Measurements from ENCODE around the gene WBP2NL. TPM values are rescaled to one million over a fixed set of nuclear protein-coding genes. Genes with fewer than 3 reads are reported as not detected.

WBP2NL gene
- total RNA-seq, 3 donors from 2014 or later (not counting 1 experiment from before 2014, with no cell fraction given) = 1.7 to 3.6 (median 3.0) TPM

DNA sequence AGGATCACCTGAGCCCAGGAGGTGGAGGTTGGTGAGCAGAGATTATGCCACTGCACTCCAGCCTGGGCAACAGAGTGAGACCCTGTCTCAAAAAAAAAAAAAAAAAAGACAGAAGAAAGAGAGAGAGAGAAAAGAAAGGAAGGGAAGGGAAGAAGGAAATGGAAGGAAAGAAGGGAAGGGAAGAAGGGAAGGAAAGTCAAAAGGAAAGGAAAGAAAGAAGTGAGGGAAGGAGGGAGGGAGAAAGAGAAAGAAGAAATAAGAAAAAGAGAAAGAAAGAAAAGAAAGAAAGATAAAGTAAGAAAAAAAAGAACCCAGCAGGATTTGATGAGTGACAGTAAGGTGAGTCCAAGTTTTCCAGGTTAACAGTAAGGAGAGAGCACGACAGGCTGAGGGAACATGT, 19.6 kb downstream of the WBP2NL start:
- Histone ChIP-seq H3K4me3 (ENCODE audit: low read length) (no peak overlapping the region), H3K4me1 (ENCODE audit: control insufficient read depth, insufficient read depth, low read length) (no peaks in the 10 kb centered on the region), H3K27ac (ENCODE audit: low read length) (no peak overlapping the region), H3K36me3 (ENCODE audit: control insufficient read depth, insufficient read depth, low read length) (no peaks in the 10 kb centered on the region), H3K27me3 (ENCODE audit: control insufficient read depth, insufficient read depth, low read length) (no peaks in the 10 kb centered on the region), H3K9me3 (ENCODE audit: control insufficient read depth, insufficient read depth, low read length) (no peaks in the 10 kb centered on the region)
- H3K27ac Mint-ChIP-seq = no peak overlapping the region
- no peak for ATAC-seq
- TF ChIP-seq, protein P1, sequence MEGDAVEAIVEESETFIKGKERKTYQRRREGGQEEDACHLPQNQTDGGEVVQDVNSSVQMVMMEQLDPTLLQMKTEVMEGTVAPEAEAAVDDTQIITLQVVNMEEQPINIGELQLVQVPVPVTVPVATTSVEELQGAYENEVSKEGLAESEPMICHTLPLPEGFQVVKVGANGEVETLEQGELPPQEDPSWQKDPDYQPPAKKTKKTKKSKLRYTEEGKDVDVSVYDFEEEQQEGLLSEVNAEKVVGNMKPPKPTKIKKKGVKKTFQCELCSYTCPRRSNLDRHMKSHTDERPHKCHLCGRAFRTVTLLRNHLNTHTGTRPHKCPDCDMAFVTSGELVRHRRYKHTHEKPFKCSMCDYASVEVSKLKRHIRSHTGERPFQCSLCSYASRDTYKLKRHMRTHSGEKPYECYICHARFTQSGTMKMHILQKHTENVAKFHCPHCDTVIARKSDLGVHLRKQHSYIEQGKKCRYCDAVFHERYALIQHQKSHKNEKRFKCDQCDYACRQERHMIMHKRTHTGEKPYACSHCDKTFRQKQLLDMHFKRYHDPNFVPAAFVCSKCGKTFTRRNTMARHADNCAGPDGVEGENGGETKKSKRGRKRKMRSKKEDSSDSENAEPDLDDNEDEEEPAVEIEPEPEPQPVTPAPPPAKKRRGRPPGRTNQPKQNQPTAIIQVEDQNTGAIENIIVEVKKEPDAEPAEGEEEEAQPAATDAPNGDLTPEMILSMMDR (IDR thresholded peaks at IDR 0.05) = no peak
- WGBS (ENCODE audit: insufficient coverage) = 70% methylated on average over 1 of the region's 1 CpG
- no peaks in the 10 kb centered on the region for H3K9me3 Mint-ChIP-seq
- no peak overlapping the region for H3K4me3 Mint-ChIP-seq
- peaks cover 12 to 19% of the 10 kb centered on the region in 2 donors for H3K27me3 Mint-ChIP-seq (ENCODE audit: low read depth in 2 of 2)
- intact Hi-C loops (cut with micrococcal nuclease) = no loop called here
- no peak for DNase-seq
- H3K4me1 Mint-ChIP-seq = peaks cover 0 to 4% of the 10 kb centered on the region in 2 donors
- H3K36me3 Mint-ChIP-seq = no peaks in the 10 kb centered on the region

DNA sequence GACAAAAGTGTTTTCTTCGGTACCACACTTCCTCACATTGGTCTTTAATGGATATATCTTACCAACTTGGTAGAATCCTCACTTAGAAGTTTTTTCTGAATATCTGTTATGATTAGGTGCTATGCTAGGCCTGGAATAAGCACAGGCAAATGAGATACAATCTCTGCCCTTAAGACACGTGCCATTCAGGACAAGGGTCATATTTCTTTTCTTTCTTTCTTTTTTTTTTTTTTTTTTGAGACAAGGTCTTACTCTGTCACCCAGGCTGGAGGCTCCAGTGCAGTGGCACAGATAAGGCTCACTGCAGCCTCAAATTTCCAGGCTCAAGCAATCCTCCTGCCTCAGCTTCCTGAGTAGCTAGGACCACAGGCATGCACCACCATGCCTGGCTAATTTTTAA, 23.0 kb downstream of the WBP2NL start:
- Mint-ChIP-seq H3K9me3 (no peaks in the 10 kb centered on the region), H3K36me3 (no peaks in the 10 kb centered on the region), H3K4me3 (no peak overlapping the region), H3K27ac (no peak overlapping the region), H3K4me1 (peaks cover 0 to 4% of the 10 kb centered on the region in 2 donors), H3K27me3 (ENCODE audit: low read depth in 2 of 2) (peaks cover 7 to 8% of the 10 kb centered on the region in 2 donors)
- 80% methylated on average over 1 of the region's 2 CpGs for WGBS (ENCODE audit: insufficient coverage)
- H3K4me3 ChIP-seq (ENCODE audit: low read length) = no peak overlapping the region
- intact Hi-C loops (cut with micrococcal nuclease) = no loop called here
- no peaks in the 10 kb centered on the region for H3K36me3 ChIP-seq (ENCODE audit: control insufficient read depth, insufficient read depth, low read length)
- no peak for DNase-seq
- H3K9me3 ChIP-seq (ENCODE audit: control insufficient read depth, insufficient read depth, low read length) = no peaks in the 10 kb centered on the region
- no peaks in the 10 kb centered on the region for H3K27me3 ChIP-seq (ENCODE audit: control insufficient read depth, insufficient read depth, low read length)
- TF ChIP-seq, protein P1 (IDR thresholded peaks at IDR 0.05) = no peak
- ATAC-seq = no peak
- no peak overlapping the region for H3K27ac ChIP-seq (ENCODE audit: low read length)
- H3K4me1 ChIP-seq (ENCODE audit: control insufficient read depth, insufficient read depth, low read length) = no peaks in the 10 kb centered on the region

- no peak for ATAC-seq
- TF ChIP-seq, protein P1 (IDR thresholded peaks at IDR 0.05) = no peak
- intact Hi-C loops (cut with micrococcal nuclease) = no loop called here
Observed at GRCh38 chr22:42022162-42022847, 23.7 kb downstream of the WBP2NL start.

DNA sequence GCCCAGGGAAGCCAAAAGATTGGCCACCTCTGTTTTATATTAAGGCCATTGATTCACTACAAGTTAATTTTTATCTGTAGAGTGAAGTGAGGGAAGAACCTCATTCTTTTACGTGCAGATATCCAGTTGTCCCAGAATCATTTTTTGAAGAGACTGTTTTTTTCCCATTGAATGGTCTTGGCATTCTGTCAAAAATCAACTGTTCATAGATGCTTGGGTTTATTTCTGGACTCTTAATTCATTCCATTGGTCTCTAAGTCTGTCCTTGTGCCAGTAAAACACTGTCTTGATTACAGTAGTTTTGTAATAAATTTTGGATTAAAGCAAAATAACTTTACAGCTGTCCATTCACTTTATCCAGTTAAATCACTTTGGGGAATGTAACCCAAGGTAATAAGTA, 26.8 kb downstream of the WBP2NL start:
- Histone ChIP-seq H3K27ac (ENCODE audit: low read length) (no peak overlapping the region), H3K4me3 (ENCODE audit: low read length) (no peak overlapping the region), H3K27me3 (ENCODE audit: control insufficient read depth, insufficient read depth, low read length) (no peaks in the 10 kb centered on the region), H3K4me1 (ENCODE audit: control insufficient read depth, insufficient read depth, low read length) (no peaks in the 10 kb centered on the region), H3K36me3 (ENCODE audit: control insufficient read depth, insufficient read depth, low read length) (no peaks in the 10 kb centered on the region), H3K9me3 (ENCODE audit: control insufficient read depth, insufficient read depth, low read length) (no peaks in the 10 kb centered on the region)
- no peak for ATAC-seq
- Mint-ChIP-seq H3K4me3 (no peak overlapping the region), H3K9me3 (no peaks in the 10 kb centered on the region), H3K27me3 (ENCODE audit: low read depth in 2 of 2) (no peaks in the 10 kb centered on the region), H3K4me1 (peaks cover 0 to 4% of the 10 kb centered on the region in 2 donors), H3K36me3 (no peaks in the 10 kb centered on the region), H3K27ac (no peak overlapping the region)
- TF ChIP-seq, protein P1 (IDR thresholded peaks at IDR 0.05) = no peak
- WGBS (ENCODE audit: insufficient coverage) = 100% methylated on average over 1 of the region's 1 CpG
- intact Hi-C loops (cut with micrococcal nuclease) = no loop called here
- no peak for DNase-seq

More at GRCh38 chr22:42022162-42022847, 23.7 kb downstream of the WBP2NL start:
- no peak for DNase-seq
- no peaks in the 10 kb centered on the region for H3K36me3 ChIP-seq (ENCODE audit: control insufficient read depth, insufficient read depth, low read length)
- no peak overlapping the region for H3K4me3 ChIP-seq (ENCODE audit: low read length)
- Mint-ChIP-seq H3K4me3 (no peak overlapping the region), H3K4me1 (peaks cover 0 to 4% of the 10 kb centered on the region in 2 donors), H3K36me3 (no peaks in the 10 kb centered on the region), H3K27me3 (ENCODE audit: low read depth in 2 of 2) (peaks cover 1 to 3% of the 10 kb centered on the region in 2 donors), H3K9me3 (no peaks in the 10 kb centered on the region), H3K27ac (no peak overlapping the region)
- no peaks in the 10 kb centered on the region for H3K27me3 ChIP-seq (ENCODE audit: control insufficient read depth, insufficient read depth, low read length)
- no peaks in the 10 kb centered on the region for H3K9me3 ChIP-seq (ENCODE audit: control insufficient read depth, insufficient read depth, low read length)
- 57% methylated on average over 2 of the region's 2 CpGs for WGBS (ENCODE audit: insufficient coverage)
- no peaks in the 10 kb centered on the region for H3K4me1 ChIP-seq (ENCODE audit: control insufficient read depth, insufficient read depth, low read length)
- H3K27ac ChIP-seq (ENCODE audit: low read length) = no peak overlapping the region

All from natural killer cell (primary cell).